Measurements from ENCODE around the gene AKAP13.

The AKAP13 gene

GRCh38 chr15:85763673-85764633 lies 383.6 kb downstream of the AKAP13 start:
- no peak overlapping the region for H3K4me3 ChIP-seq (ENCODE audit: control insufficient read depth, low read depth, low read length)
- no peak for TF ChIP-seq CTCF (IDR thresholded peaks at IDR 0.05; ENCODE audit: control insufficient read depth, insufficient read depth, low read depth, low read length, missing control alignments)
- no peak for DNase-seq (ENCODE audit: low read depth)

GRCh38 chr15:85764649-85765277 lies 384.4 kb downstream of the AKAP13 start:
- H3K4me3 ChIP-seq (ENCODE audit: control insufficient read depth, low read depth, low read length): no peak overlapping the region
- DNase-seq (ENCODE audit: low read depth): no peak
- TF ChIP-seq CTCF (IDR thresholded peaks at IDR 0.05; ENCODE audit: control insufficient read depth, insufficient read depth, low read depth, low read length, missing control alignments): no peak

- no peak for DNase-seq (ENCODE audit: low read depth)
- TF ChIP-seq CTCF (IDR thresholded peaks at IDR 0.05; ENCODE audit: control insufficient read depth, insufficient read depth, low read depth, low read length, missing control alignments): no peak
- H3K4me3 ChIP-seq (ENCODE audit: control insufficient read depth, low read depth, low read length): no peak overlapping the region
These were observed 385.8 kb downstream of the AKAP13 start for GRCh38 chr15:85766001-85766831.

GRCh38 chr15:85767785-85768529 lies 387.6 kb downstream of the AKAP13 start:
- DNase-seq (ENCODE audit: low read depth): no peak
- no peak for TF ChIP-seq CTCF (IDR thresholded peaks at IDR 0.05; ENCODE audit: control insufficient read depth, insufficient read depth, low read depth, low read length, missing control alignments)
- no peak overlapping the region for H3K4me3 ChIP-seq (ENCODE audit: control insufficient read depth, low read depth, low read length)

- H3K4me3 ChIP-seq (ENCODE audit: control insufficient read depth, low read depth, low read length): no peak overlapping the region
- no peak for DNase-seq (ENCODE audit: low read depth)
- no peak for TF ChIP-seq CTCF (IDR thresholded peaks at IDR 0.05; ENCODE audit: control insufficient read depth, insufficient read depth, low read depth, low read length, missing control alignments)
These were observed 388.3 kb downstream of the AKAP13 start for GRCh38 chr15:85768595-85769168.
